ENCODE data around the gene PTGER4.

Gene PTGER4

DNA sequence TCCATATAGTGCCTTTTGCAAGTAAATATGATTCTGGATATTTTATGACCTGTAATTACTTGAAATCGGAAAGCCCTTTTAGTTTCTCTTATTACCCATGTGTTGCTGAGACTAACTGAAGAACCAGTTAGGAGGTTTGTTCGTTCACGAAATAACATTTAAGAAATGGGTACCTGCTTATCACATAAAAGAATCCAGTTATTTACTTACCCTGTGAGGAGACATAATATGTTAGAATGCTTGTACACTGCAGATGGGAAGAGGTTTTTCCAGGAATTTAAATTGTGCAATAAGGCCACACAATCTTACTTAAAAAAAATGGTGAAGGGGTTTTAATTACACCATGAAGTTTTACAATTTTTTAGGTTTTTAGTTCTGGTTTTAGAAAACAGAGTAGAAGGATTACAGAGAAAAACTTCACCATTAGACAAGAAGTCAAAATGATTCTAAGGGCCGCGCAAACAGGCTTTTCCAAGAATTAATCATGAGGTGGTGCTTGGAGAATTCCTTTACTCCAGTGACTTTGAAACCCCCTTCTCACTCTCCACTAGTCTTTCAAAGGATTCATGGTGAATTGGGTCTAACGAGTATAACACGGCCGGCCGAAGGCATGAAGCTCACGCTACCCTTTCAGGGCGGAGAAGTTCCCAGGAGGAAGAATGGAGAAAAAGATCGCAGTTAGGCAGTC is 1.1 kb upstream of the PTGER4 start:
- Histone ChIP-seq H3K4me3 (replicated peaks; ENCODE audit: low read depth, low read length) (peak overlapping the region; percentile 71), H3K27me3 (replicated peaks; ENCODE audit: control insufficient read depth, insufficient read depth, low read length) (no peaks in the 10 kb centered on the region), H3K36me3 (ENCODE audit: control insufficient read depth, insufficient read depth, low read length) (no peaks in the 10 kb centered on the region)
- DNase-seq (ENCODE audit: extremely low read depth, insufficient read length) = no peak
- TF ChIP-seq, protein P1, sequence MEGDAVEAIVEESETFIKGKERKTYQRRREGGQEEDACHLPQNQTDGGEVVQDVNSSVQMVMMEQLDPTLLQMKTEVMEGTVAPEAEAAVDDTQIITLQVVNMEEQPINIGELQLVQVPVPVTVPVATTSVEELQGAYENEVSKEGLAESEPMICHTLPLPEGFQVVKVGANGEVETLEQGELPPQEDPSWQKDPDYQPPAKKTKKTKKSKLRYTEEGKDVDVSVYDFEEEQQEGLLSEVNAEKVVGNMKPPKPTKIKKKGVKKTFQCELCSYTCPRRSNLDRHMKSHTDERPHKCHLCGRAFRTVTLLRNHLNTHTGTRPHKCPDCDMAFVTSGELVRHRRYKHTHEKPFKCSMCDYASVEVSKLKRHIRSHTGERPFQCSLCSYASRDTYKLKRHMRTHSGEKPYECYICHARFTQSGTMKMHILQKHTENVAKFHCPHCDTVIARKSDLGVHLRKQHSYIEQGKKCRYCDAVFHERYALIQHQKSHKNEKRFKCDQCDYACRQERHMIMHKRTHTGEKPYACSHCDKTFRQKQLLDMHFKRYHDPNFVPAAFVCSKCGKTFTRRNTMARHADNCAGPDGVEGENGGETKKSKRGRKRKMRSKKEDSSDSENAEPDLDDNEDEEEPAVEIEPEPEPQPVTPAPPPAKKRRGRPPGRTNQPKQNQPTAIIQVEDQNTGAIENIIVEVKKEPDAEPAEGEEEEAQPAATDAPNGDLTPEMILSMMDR (IDR thresholded peaks at IDR 0.05; ENCODE audit: insufficient read depth, low read length, poor library complexity, severe bottlenecking) = no peak

DNA sequence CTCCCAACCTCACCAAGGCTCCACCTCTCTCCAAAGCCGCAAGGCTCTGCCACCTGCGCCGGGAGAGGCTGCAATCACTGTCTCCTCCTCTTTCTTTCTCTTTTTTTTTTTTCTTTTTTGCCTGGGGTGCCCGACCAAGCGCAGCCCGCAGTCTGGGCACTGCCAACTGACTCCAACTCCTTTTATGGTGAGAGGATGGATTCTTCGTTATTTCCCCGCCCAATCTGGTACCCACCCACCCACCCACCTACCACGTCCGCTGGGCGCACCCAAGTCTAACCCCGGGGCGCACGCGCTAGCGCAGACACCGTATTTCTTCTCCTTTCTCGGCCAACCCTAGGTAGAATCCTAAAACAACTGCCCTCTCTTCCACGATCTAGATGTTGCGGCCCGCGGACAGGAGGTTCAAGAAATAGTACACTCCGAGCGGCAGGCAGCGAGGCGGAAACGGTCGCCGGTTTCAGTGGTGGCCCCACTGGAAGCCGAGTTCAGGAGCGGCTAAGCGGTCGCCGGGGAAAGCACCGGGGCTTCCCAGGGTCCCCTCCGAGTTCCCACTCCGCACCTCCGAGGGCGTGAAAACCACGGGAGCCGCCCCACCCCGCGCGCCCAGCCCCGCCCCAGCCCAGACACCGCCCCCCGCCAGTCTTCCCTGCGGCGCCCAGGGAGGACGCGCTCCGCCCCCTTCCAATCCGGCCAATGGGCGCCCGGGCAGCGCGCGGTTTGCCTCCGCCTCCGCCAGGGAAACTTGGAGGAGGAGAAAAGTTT is 385 bp upstream of the PTGER4 start:
- H3K36me3 ChIP-seq (ENCODE audit: control insufficient read depth, insufficient read depth, low read length) = no peaks in the 10 kb centered on the region
- TF ChIP-seq, protein P1 (IDR thresholded peaks at IDR 0.05; ENCODE audit: insufficient read depth, low read length, poor library complexity, severe bottlenecking) = no peak
- peak; percentile 76 for DNase-seq (ENCODE audit: extremely low read depth, insufficient read length)
- H3K27me3 ChIP-seq (replicated peaks; ENCODE audit: control insufficient read depth, insufficient read depth, low read length) = no peaks in the 10 kb centered on the region
- peak overlapping the region; percentile 71 for H3K4me3 ChIP-seq (replicated peaks; ENCODE audit: low read depth, low read length)

GRCh38 chr5:40680741-40681362 is 1.1 kb downstream of the PTGER4 start:
- no peaks in the 10 kb centered on the region for H3K27me3 ChIP-seq (replicated peaks; ENCODE audit: control insufficient read depth, insufficient read depth, low read length)
- peak; percentile 26 for DNase-seq (ENCODE audit: extremely low read depth, insufficient read length)
- TF ChIP-seq, protein P1 (IDR thresholded peaks at IDR 0.05; ENCODE audit: insufficient read depth, low read length, poor library complexity, severe bottlenecking) = no peak
- H3K36me3 ChIP-seq (ENCODE audit: control insufficient read depth, insufficient read depth, low read length) = no peaks in the 10 kb centered on the region
- H3K4me3 ChIP-seq (replicated peaks; ENCODE audit: low read depth, low read length) = peak overlapping the region; percentile 71

DNA sequence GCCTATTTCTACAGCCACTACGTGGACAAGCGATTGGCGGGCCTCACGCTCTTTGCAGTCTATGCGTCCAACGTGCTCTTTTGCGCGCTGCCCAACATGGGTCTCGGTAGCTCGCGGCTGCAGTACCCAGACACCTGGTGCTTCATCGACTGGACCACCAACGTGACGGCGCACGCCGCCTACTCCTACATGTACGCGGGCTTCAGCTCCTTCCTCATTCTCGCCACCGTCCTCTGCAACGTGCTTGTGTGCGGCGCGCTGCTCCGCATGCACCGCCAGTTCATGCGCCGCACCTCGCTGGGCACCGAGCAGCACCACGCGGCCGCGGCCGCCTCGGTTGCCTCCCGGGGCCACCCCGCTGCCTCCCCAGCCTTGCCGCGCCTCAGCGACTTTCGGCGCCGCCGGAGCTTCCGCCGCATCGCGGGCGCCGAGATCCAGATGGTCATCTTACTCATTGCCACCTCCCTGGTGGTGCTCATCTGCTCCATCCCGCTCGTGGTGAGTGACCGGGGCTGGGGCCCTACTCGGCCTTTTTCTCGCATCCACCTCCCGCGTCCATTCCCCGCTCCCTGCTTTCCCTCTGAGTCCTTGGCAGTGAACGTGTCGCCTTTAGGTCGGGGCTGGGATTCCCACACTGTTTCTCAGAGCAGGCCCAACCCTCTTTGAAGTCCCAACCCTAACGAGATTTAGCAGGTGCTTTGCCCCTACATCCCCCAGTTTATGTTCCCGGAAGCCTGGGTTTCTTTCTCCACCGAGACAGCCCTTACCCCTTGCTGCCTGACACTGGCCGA is 1.8 kb downstream of the PTGER4 start:
- H3K36me3 ChIP-seq (ENCODE audit: control insufficient read depth, insufficient read depth, low read length) = no peaks in the 10 kb centered on the region
- DNase-seq (ENCODE audit: extremely low read depth, insufficient read length) = peak; percentile 42

More for the DNA sequence above, 1.8 kb downstream of the PTGER4 start:
- Histone ChIP-seq H3K27me3 (replicated peaks; ENCODE audit: control insufficient read depth, insufficient read depth, low read length) (no peaks in the 10 kb centered on the region), H3K4me3 (replicated peaks; ENCODE audit: low read depth, low read length) (peak overlapping the region; percentile 71)
- TF ChIP-seq, protein P1 (IDR thresholded peaks at IDR 0.05; ENCODE audit: insufficient read depth, low read length, poor library complexity, severe bottlenecking) = no peak
